Measurements from ENCODE around the gene IGF2. TPM values are rescaled to one million over a fixed set of nuclear protein-coding genes. Genes with fewer than 3 reads are reported as not detected.

The IGF2 gene
- total RNA-seq, 1 donor = under 0.01 TPM

- DNase-seq (ENCODE audit: low read depth in 2 of 3, low spot score in 2 of 3) = no peak
These were observed 15.7 kb upstream of the IGF2 start for GRCh38 chr11:2154889-2155288.

- DNase-seq (ENCODE audit: low read depth in 2 of 3, low spot score in 2 of 3) = no peak
These were observed 15.0 kb upstream of the IGF2 start for GRCh38 chr11:2154195-2154585.

GRCh38 chr11:2153581-2154194, 14.5 kb upstream of the IGF2 start:
- DNase-seq (ENCODE audit: low read depth in 2 of 3, low spot score in 2 of 3) = no peak

GRCh38 chr11:2151500-2152257, 12.5 kb upstream of the IGF2 start:
- peak; percentile 65 to 85 (median 72) for DNase-seq (ENCODE audit: low read depth in 2 of 3, low spot score in 2 of 3)

GRCh38 chr11:2149864-2150847, 11.0 kb upstream of the IGF2 start:
- peak in 1 of 3 donors; percentile 52 for DNase-seq (ENCODE audit: low read depth in 2 of 3, low spot score in 2 of 3)

GRCh38 chr11:2149460-2149859, 10.3 kb upstream of the IGF2 start:
- DNase-seq (ENCODE audit: low read depth in 2 of 3, low spot score in 2 of 3) = no peak

GRCh38 chr11:2148595-2148994, 9.4 kb upstream of the IGF2 start:
- DNase-seq (ENCODE audit: low read depth in 2 of 3, low spot score in 2 of 3) = no peak

- DNase-seq (ENCODE audit: low read depth in 2 of 3, low spot score in 2 of 3) = no peak
These were observed 8.2 kb upstream of the IGF2 start for GRCh38 chr11:2147391-2147790.

- no peak for DNase-seq (ENCODE audit: low read depth in 2 of 3, low spot score in 2 of 3)
These were observed 6.9 kb upstream of the IGF2 start for GRCh38 chr11:2146051-2146450.

- no peak for DNase-seq (ENCODE audit: low read depth in 2 of 3, low spot score in 2 of 3)
These were observed 5.5 kb upstream of the IGF2 start for GRCh38 chr11:2144544-2145248.

GRCh38 chr11:2143799-2144543, 4.8 kb upstream of the IGF2 start:
- DNase-seq (ENCODE audit: low read depth in 2 of 3, low spot score in 2 of 3) = no peak

GRCh38 chr11:2143477-2143798, 4.2 kb upstream of the IGF2 start:
- DNase-seq (ENCODE audit: low read depth in 2 of 3, low spot score in 2 of 3) = no peak

- peak in 1 of 3 donors; percentile 38 for DNase-seq (ENCODE audit: low read depth in 2 of 3, low spot score in 2 of 3)
These were observed 3.6 kb upstream of the IGF2 start for GRCh38 chr11:2142762-2143202.

- no peak for DNase-seq (ENCODE audit: low read depth in 2 of 3, low spot score in 2 of 3)
These were observed 3.1 kb upstream of the IGF2 start for GRCh38 chr11:2142300-2142759.

- no peak for DNase-seq (ENCODE audit: low read depth in 2 of 3, low spot score in 2 of 3)
These were observed 1.5 kb upstream of the IGF2 start for GRCh38 chr11:2140411-2141400.

- no peak for DNase-seq (ENCODE audit: low read depth in 2 of 3, low spot score in 2 of 3)
These were observed 590 bp upstream of the IGF2 start for GRCh38 chr11:2139621-2140337.

GRCh38 chr11:2138431-2139122, 612 bp downstream of the IGF2 start:
- DNase-seq (ENCODE audit: low read depth in 2 of 3, low spot score in 2 of 3) = peak in 1 of 3 donors; percentile 36

Data from hematopoietic multipotent progenitor cell (in vitro differentiated cells).